Lower leg skin (tissue), 3 donors: ENCODE measurements around the gene CCNK.

Experiments
- CTCF ChIP-seq, 3 donors: fragments of 450-650 bp; IDR thresholded peaks; one replicate each; pipeline ENCODE4 v1.5.1; 2016; ENCODE audit warnings: antibody characterized with exemption in 3 of 3, mild to moderate bottlenecking in 3 of 3, moderate library complexity in 2 of 3
- POLR2A ChIP-seq, 2 donors: fragments of 450-650 bp; IDR thresholded peaks; one replicate each; pipeline ENCODE4 v1.6.1; 2016 to 2017; ENCODE audit warnings: antibody characterized with exemption in 2 of 2, mild to moderate bottlenecking in 1 of 2, moderate library complexity in 1 of 2

- TF ChIP-seq CTCF (IDR thresholded peaks at IDR 0.05) (no peak), POLR2A (IDR thresholded peaks at IDR 0.05) (no peak)
These were observed 48.7 kb downstream of the CCNK start for GRCh38 chr14:99529899-99530298.
